IMR-90 (cell line): Measurements from ENCODE around the gene HSPB6. TPM values are rescaled to one million over a fixed set of nuclear protein-coding genes. Genes with fewer than 3 reads are reported as not detected.

Experiments
- ATAC-seq: fragments of 200-7000 bp; cut with Tn5 transposase; 2 replicates; pipeline ENCODE4 v1.9.1; 2020; ENCODE audit warnings: low read depth, mild to moderate bottlenecking, moderate library complexity
- BruUV-seq: library from RNA; stranded (reverse); fragments of 400-500 nt; replicated peaks from 2 replicates; lab custom pipeline; 2021; lab: Mats Ljungman, UMichigan
- CTCF ChIA-PET: fragments of 300-600 bp; formaldehyde crosslinking; extraction: SDS; loops from one replicate; lab custom pipeline; 2021; ENCODE audit warnings: antibody characterized with exemption; lab: Yijun Ruan, JAX
- POLR2A ChIA-PET: fragments of 300-600 bp; sonication (Branson Sonifier 250); formaldehyde crosslinking; loops from one replicate; lab custom pipeline; 2022; ENCODE audit warnings: antibody characterized with exemption; ENCODE audit not compliant: unreplicated experiment; lab: Charles Lee
- DNase-seq: peaks from one replicate; pipeline ENCODE4 v3.0.0; 2013
- H2AFZ ChIP-seq: replicated peaks from 2 replicates; pipeline ENCODE3; 2013; ENCODE audit warnings: low read length, mild to moderate bottlenecking; ENCODE audit not compliant: poor library complexity
- H2AK5ac ChIP-seq: 2 replicates; pipeline ENCODE4 v1.6.1; 2013; ENCODE audit warnings: low read depth, low read length, inconsistent platforms
- H2AK9ac ChIP-seq: replicated peaks from 2 replicates; pipeline ENCODE3; 2013; ENCODE audit warnings: mild to moderate bottlenecking, low read depth, low read length, moderate library complexity; ENCODE audit not compliant: poor library complexity
- H2BK120ac ChIP-seq: 2 replicates; pipeline ENCODE4 v1.6.1; 2013; ENCODE audit warnings: low read depth, low read length, inconsistent platforms
- H2BK15ac ChIP-seq: 3 replicates; pipeline ENCODE4 v1.6.1; 2013; ENCODE audit warnings: low read depth, low read length, inconsistent platforms
- H2BK20ac ChIP-seq: 2 replicates; pipeline ENCODE4 v1.6.1; 2013; ENCODE audit warnings: low read depth, mild to moderate bottlenecking, inconsistent platforms, low read length, moderate library complexity
- H2BK5ac ChIP-seq: 2 replicates; pipeline ENCODE4 v1.6.1; 2013; ENCODE audit warnings: mild to moderate bottlenecking, low read depth, low read length, inconsistent platforms; ENCODE audit not compliant: poor library complexity, severe bottlenecking
- H3K14ac ChIP-seq: replicated peaks from 2 replicates; pipeline ENCODE4 v1.6.1; 2013; ENCODE audit warnings: low read depth, low read length, inconsistent platforms
- H3K18ac ChIP-seq: 2 replicates; pipeline ENCODE4 v1.6.1; 2013; ENCODE audit warnings: low read depth, low read length, control low read depth
- H3K23ac ChIP-seq: 2 replicates; pipeline ENCODE4 v1.6.1; 2013; ENCODE audit warnings: low read depth, low read length, inconsistent platforms
- H3K27ac ChIP-seq: 2 replicates; pipeline ENCODE4 v1.5.1; 2013; ENCODE audit warnings: mild to moderate bottlenecking, control low read depth, low read length; ENCODE audit not compliant: insufficient read depth
- H3K27me3 ChIP-seq: 2 replicates; pipeline ENCODE4 v1.6.1; 2013; ENCODE audit warnings: low read length; ENCODE audit not compliant: control insufficient read depth, insufficient read depth
- H3K36me3 ChIP-seq: 2 replicates; pipeline ENCODE4 v1.6.1; 2013; ENCODE audit warnings: low read length, mixed read lengths; ENCODE audit not compliant: control insufficient read depth, insufficient read depth
- H3K4ac ChIP-seq: 2 replicates; pipeline ENCODE4 v1.6.1; 2013; ENCODE audit warnings: low read depth, low read length, inconsistent platforms
- H3K4me1 ChIP-seq: 2 replicates; pipeline ENCODE4 v1.6.1; 2013; ENCODE audit warnings: low read length, mixed read lengths; ENCODE audit not compliant: control insufficient read depth, insufficient read depth
- H3K4me2 ChIP-seq: 2 replicates; pipeline ENCODE4 v1.6.1; 2013; ENCODE audit warnings: low read depth, mild to moderate bottlenecking, control low read depth, low read length, moderate library complexity
- H3K4me3 ChIP-seq: 2 replicates; pipeline ENCODE4 v1.5.1; 2013; ENCODE audit warnings: low read depth, mild to moderate bottlenecking, control low read depth, low read length, moderate library complexity; ENCODE audit not compliant: insufficient read depth
- H3K56ac ChIP-seq: 2 replicates; pipeline ENCODE4 v1.6.1; 2013; ENCODE audit warnings: low read length, inconsistent platforms; ENCODE audit not compliant: insufficient read depth; ENCODE audit errors: extremely low read depth
- H3K79me1 ChIP-seq, 2 experiments: 2 replicates each; pipeline ENCODE4 v1.6.1; 2013; ENCODE audit warnings: low read length in 2 of 2, inconsistent platforms in 1 of 2, low read depth in 1 of 2
- H3K9ac ChIP-seq: 2 replicates; pipeline ENCODE4 v1.6.1; 2013; ENCODE audit warnings: low read depth, low read length, control low read depth
- H3K9me1 ChIP-seq: 2 replicates; pipeline ENCODE4 v1.6.1; 2013; ENCODE audit warnings: low read length, inconsistent platforms; ENCODE audit not compliant: insufficient read depth
- H3K9me3 ChIP-seq: 2 replicates; pipeline ENCODE4 v1.6.1; 2013; ENCODE audit warnings: low read length; ENCODE audit not compliant: control insufficient read depth, insufficient read depth
- H4K20me1 ChIP-seq: 2 replicates; pipeline ENCODE4 v1.6.1; 2013; ENCODE audit warnings: low read length, inconsistent platforms; ENCODE audit not compliant: insufficient read depth
- H4K5ac ChIP-seq: 2 replicates; pipeline ENCODE4 v1.6.1; 2013; ENCODE audit warnings: mild to moderate bottlenecking, low read depth, low read length, control low read depth
- H4K8ac ChIP-seq, 2 experiments: 2 replicates each; pipeline ENCODE4 v1.6.1; 2013; ENCODE audit warnings: low read depth in 2 of 2, low read length in 2 of 2, control low read depth in 1 of 2, inconsistent platforms in 1 of 2
- H4K91ac ChIP-seq: 2 replicates; pipeline ENCODE4 v1.6.1; 2013; ENCODE audit warnings: low read depth, low read length, inconsistent platforms; ENCODE audit not compliant: insufficient read depth
- CEBPB ChIP-seq: IDR thresholded peaks from 2 replicates; pipeline ENCODE4 v1.6.1; 2012; ENCODE audit warnings: low read depth, low read length, improper control_type of control experiment
- CHD1 ChIP-seq: IDR thresholded peaks from 2 replicates; pipeline ENCODE4 v1.6.1; 2012; ENCODE audit warnings: low read depth, low read length, improper control_type of control experiment
- CTCF ChIP-seq: conservative IDR thresholded peaks from 2 replicates; pipeline ENCODE4 v1.5.1; 2012; ENCODE audit warnings: mild to moderate bottlenecking, low read depth, low read length, improper control_type of control experiment
- FOS ChIP-seq: fragments of 150-350 bp; IDR thresholded peaks from 2 replicates; pipeline ENCODE4 v1.6.1; 2016; ENCODE audit warnings: low read depth, low read length
- MAFK ChIP-seq: IDR thresholded peaks from 2 replicates; pipeline ENCODE4 v1.6.1; 2012; ENCODE audit warnings: low read depth, low read length, improper control_type of control experiment
- MAZ ChIP-seq: IDR thresholded peaks from 2 replicates; pipeline ENCODE4 v1.6.1; 2012; ENCODE audit warnings: low read depth, mild to moderate bottlenecking, low read length, improper control_type of control experiment, moderate library complexity, borderline replicate concordance
- MXI1 ChIP-seq: IDR thresholded peaks from 2 replicates; pipeline ENCODE4 v1.6.1; 2012; ENCODE audit warnings: low read depth, mild to moderate bottlenecking, low read length, moderate library complexity, borderline replicate concordance
- NFE2L2 ChIP-seq: fragments of 150-350 bp; IDR thresholded peaks from 2 replicates; pipeline ENCODE4 v1.6.1; 2016; ENCODE audit warnings: low read depth, mild to moderate bottlenecking, low read length
- POLR2A ChIP-seq: IDR thresholded peaks from 2 replicates; pipeline ENCODE4 v1.6.1; 2012; ENCODE audit warnings: mild to moderate bottlenecking, low read depth, low read length
- RCOR1 ChIP-seq: IDR thresholded peaks from 2 replicates; pipeline ENCODE4 v1.6.1; 2012; ENCODE audit warnings: mild to moderate bottlenecking, low read length, improper control_type of control experiment; ENCODE audit not compliant: insufficient replicate concordance
- RFX5 ChIP-seq: IDR thresholded peaks from 2 replicates; pipeline ENCODE4 v1.8.0; 2012; ENCODE audit warnings: low read depth, mild to moderate bottlenecking, low read length, moderate library complexity
- SMC3 ChIP-seq: fragments of 150-350 bp; IDR thresholded peaks from 2 replicates; pipeline ENCODE4 v1.6.1; 2016; ENCODE audit warnings: low read depth, mild to moderate bottlenecking, antibody characterized with exemption, low read length, moderate library complexity
- USF2 ChIP-seq: fragments of 150-350 bp; IDR thresholded peaks from 2 replicates; pipeline ENCODE4 v1.6.1; 2017; ENCODE audit warnings: mild to moderate bottlenecking, antibody characterized with exemption, low read length, low read depth
- WGBS, 2 experiments: methylation state at CpG; one replicate each; pipeline versions ENCODE4 v1.1.5 to v1.1.7; 2013; ENCODE audit warnings: missing lambda C conversion rate in 2 of 2; ENCODE audit not compliant: insufficient read length in 1 of 2; ENCODE audit errors: extremely low coverage in 2 of 2; 5-methylcytosine and 5-hydroxymethylcytosine counted together
- dilution Hi-C: fragments of 300-500 bp; cut with HindIII; formaldehyde crosslinking; loops from one replicate; pipeline ENCODE4 v1.14.3; 2018; ENCODE audit warnings: low sequenced_read_pairs; ENCODE audit not compliant: unreplicated experiment
- in situ Hi-C: fragments of 300-500 bp; cut with MboI; formaldehyde crosslinking; loops from 3 replicates; pipeline ENCODE4 v1.14.3; 2019; ENCODE audit warnings: low sequenced_read_pairs, inconsistent platforms, mixed read lengths
- intact Hi-C: fragments of 100-400 bp; cut with micrococcal nuclease; formaldehyde crosslinking; loops from 2 replicates; pipeline ENCODE4 v1.10.0; 2022
- polyA plus RNA-seq, 3 experiments: library from polyadenylated mRNA; depleted of rRNA; stranded (reverse); fragments of >200 nt; gene quantifications; 2 replicates each; pipeline ENCODE4 v1.2.3, GENCODE V29; 2012; ENCODE audit warnings: low replicate concordance in 1 of 3
- total RNA-seq: library from RNA; depleted of rRNA; stranded (reverse); fragments of >200 nt; gene quantifications from 2 replicates; pipeline ENCODE4 v1.2.3, GENCODE V29; 2012

The HSPB6 gene
- total and polyA plus RNA-seq, 2 of the 4 experiments (the other 2 are of a cell fraction) = 5.7 to 206 TPM

GRCh38 chr19:35719402-35720162, 37.2 kb downstream of the HSPB6 start:
- peak overlapping the region; percentile 73 for H2AK9ac ChIP-seq
- H3K9ac ChIP-seq = peak overlapping the region; percentile 94
- no peak overlapping the region for H3K4me3 ChIP-seq
- WGBS, 2 experiments = 92% methylated on average over 16 of the region's 32 CpGs; no CpG with 5 or more reads in 1 of the 2 experiments
- no peak overlapping the region; the same call in 1 of the 2 replicates for H3K56ac ChIP-seq
- intact Hi-C loops = no loop called here
- H3K4me2 ChIP-seq = peak overlapping the region; percentile 91
- peaks cover 28% of the 10 kb centered on the region for H4K20me1 ChIP-seq
- ChIA-PET POLR2A (no interaction called here), CTCF (interaction anchor here (0.9 kb wide), 1 partner anchor 14 kb away, joined by 3 read pairs; no protein-coding TSS in a partner anchor)
- no peaks in the 10 kb centered on the region; the same call in 1 of the 2 replicates for H3K9me1 ChIP-seq
- BruUV-seq = no TSS peak
- in situ Hi-C loops = loop anchor here (5.0 kb wide), 1 partner anchor 172 kb away; the partner anchor contains the start of gene TMEM147
- H3K9me3 ChIP-seq = no peaks in the 10 kb centered on the region
- no peak overlapping the region for H2BK5ac ChIP-seq
- H3K18ac ChIP-seq = no peak overlapping the region
- TF ChIP-seq FOS = no peak
- no peak for TF ChIP-seq USF2
- TF ChIP-seq RCOR1 = no peak
- TF ChIP-seq MAZ = no peak
- no peak for TF ChIP-seq NFE2L2
- no peak for TF ChIP-seq MXI1
- TF ChIP-seq POLR2A = no peak
- no peak for TF ChIP-seq CTCF
- no peak for TF ChIP-seq MAFK
- no peak for TF ChIP-seq SMC3
- TF ChIP-seq CHD1 = no peak
- no peak for TF ChIP-seq CEBPB
- TF ChIP-seq RFX5 = no peak
- DNase-seq (no peak), ATAC-seq (no peak)
- H2AK5ac ChIP-seq = no peak overlapping the region
- peak overlapping the region; percentile 95; the same call in 1 of the 2 replicates for H3K23ac ChIP-seq
- H3K79me1 ChIP-seq = peaks cover 16 to 55% of the 10 kb centered on the region in 2 experiments; a peak in 3 of 4 replicates
- peaks cover 14% of the 10 kb centered on the region for H3K4me1 ChIP-seq
- H4K91ac ChIP-seq = no peak overlapping the region
- H3K14ac ChIP-seq = no peak overlapping the region
- H2BK120ac ChIP-seq = no peak overlapping the region
- H2BK15ac ChIP-seq = no peak overlapping the region
- H3K27me3 ChIP-seq = no peaks in the 10 kb centered on the region
- no peak overlapping the region for H4K5ac ChIP-seq
- H3K27ac ChIP-seq = no peak overlapping the region
- dilution Hi-C loops = no loop called here
- no peak overlapping the region for H4K8ac ChIP-seq
- H3K4ac ChIP-seq = no peak overlapping the region
- H2AFZ ChIP-seq = no peak overlapping the region
- peaks cover 37% of the 10 kb centered on the region for H3K36me3 ChIP-seq
- no peak overlapping the region for H2BK20ac ChIP-seq
